Measurements from ENCODE around the gene GADD45GIP1. TPM values are rescaled to one million over a fixed set of nuclear protein-coding genes. Genes with fewer than 3 reads are reported as not detected.

GADD45GIP1 gene
- total RNA-seq = 10 to 100 TPM; 20.3 to 21.3 TPM

DNA sequence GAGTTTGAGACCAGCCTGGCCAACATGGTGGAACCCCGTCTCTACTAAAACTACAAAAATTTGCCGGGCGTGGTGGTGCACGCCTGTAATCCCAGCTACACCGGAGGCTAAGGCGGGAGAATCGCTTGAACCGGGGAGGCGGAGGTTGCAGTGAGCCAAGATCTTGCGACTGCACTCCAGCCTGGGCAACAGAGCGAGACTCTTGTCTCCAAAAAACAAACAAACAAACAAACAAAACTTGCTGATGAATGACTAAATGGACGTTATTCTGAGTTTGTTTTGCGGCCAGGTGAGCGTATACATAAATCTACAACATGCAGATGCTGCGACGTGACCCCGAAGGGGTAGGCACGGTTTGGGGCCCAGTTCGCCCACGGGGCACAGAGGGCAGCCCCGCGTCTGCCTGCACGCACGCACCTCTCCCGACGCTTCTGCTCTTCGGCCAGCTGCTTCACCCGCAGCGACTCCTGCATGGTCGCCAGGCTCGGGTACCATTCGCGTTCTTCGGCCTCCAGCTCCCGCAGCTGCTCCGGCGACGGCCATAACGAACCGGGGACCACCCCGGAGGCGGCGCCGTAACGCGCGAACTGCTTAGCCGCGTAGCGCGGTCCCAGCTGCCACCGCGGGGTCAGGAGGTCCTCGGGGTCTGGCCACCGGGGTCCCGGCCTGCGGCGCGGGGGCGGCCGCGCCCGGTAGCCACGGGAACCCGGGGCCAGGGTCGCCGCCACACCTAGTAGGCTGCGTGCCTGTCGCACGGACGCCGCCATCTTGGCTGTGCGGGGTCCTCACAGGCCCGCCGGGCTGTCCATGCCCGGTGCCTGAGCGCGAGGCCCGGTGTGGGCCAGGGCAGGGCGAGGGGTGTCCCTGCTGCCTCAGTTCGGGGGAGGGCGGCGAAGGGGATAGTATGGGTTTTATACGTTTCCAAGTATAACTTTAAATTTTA is at the start of gene GADD45GIP1:
GADD45GIP1 (minus strand) TSS at position 778 of the 943 bp plus-strand sequence; CDS start at position 767, 11 bp downstream.

DNA sequence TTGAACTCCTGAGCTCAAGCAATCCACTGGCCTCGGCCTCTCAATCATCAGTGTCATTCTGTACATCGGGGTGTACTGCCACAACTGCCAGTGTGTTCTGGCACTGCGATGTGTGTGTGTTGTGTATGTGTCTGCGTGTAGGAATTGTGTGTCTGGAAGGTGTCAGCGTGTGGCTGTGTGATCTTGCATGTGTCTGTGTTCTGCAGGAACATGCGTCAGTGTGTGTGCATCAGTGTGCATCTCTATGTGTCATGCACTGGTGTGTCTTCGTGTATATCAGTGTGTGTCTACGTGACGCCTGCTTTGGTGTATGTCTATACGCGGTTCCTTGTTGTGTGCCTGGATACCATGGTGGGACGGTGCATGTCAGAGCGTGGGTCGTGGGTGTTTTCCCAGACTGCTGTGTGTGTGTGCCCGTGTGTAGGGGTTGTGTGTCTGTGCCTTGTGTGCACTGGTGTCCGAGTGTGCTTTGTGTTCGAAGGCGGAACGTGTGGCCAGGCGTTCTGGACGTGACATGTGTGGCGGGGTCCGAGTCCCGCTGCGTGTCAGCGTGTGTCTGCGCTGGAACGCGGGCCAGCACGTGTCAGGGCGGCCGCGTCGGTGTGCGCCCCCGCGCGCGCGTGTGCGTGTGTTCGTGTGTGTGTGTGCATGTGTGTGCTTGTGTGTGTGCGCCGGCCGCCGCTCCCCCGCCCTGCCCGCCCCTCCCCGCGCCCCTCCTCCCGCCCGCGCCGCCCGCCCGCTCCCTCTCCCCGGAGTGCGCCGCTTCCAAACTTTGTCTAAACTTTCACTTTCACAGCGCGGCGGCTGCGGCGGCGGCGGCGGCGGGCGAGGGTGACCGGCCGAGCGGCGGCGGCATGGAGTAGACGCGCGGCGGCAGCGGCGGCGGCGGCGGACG is 37.9 kb upstream of the GADD45GIP1 start, which contains the start of gene NFIX:
NFIX (plus strand) TSS at position 775 of the 895 bp plus-strand sequence. CDS start 363 bp downstream, outside the sequence.

DNA sequence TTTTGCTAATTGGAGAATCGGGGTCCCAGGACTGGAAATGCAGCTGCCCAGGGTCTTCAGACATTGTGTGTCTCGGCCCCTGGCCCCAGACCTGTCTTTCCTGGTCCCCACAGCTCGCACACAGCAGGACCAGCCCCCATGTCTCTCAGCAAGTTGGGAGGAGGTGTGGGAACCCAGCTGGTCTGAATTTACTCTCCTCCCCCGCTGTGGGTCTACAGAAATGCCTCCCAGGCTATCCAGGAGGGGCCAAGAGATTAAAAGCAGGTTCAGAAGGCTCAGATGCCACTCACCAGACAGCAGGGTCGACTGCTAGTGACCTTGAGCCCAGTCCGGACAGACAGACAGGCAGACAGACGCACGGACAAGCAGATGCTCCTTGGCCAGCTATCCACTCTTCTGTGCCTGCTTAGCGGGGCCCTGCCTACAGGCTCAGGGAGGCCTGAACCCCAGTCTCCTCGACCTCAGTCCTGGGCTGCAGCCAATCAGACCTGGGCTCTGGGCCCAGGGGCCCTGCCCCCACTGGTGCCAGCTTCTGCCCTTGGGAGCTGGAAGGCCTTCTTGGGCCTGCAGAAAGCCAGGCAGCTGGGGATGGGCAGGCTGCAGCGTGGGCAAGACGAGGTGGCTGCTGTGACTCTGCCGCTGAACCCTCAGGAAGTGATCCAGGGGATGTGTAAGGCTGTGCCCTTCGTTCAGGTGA is 12.4 kb upstream of the GADD45GIP1 start, which contains the start of gene DAND5:
DAND5 (plus strand) TSS at position 285 of the 697 bp plus-strand sequence; CDS start at position 370, 85 bp downstream.

DNA sequence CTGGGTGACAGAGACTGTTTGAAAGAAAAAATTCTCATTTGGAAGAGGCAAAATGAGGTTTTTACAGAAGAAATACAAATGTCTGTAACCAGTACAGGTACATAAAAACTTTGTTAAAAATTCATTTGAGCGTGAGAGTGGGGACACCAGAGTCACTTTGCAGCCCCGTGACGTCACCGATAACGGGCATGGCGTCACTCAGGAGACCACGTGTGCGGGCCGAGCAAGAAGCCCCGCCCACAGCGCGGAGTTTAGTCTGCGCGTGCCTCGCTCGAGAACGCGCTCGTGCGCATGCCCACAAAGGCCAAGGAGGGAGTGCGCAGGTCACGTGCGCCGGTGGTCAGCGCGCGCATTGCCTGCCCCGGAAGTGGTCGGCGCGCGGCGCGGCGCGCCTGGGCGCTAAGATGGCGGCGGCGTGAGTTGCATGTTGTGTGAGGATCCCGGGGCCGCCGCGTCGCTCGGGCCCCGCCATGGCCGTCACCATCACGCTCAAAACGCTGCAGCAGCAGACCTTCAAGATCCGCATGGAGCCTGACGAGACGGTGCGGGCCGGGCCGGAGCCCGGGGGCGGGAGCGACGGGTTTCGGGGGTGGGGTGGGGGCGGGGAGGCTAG is 11.4 kb downstream of the GADD45GIP1 start, which contains the start of gene RAD23A:
RAD23A (plus strand) TSS at position 384 of the 613 bp plus-strand sequence; CDS start at position 471, 87 bp downstream.

DNA sequence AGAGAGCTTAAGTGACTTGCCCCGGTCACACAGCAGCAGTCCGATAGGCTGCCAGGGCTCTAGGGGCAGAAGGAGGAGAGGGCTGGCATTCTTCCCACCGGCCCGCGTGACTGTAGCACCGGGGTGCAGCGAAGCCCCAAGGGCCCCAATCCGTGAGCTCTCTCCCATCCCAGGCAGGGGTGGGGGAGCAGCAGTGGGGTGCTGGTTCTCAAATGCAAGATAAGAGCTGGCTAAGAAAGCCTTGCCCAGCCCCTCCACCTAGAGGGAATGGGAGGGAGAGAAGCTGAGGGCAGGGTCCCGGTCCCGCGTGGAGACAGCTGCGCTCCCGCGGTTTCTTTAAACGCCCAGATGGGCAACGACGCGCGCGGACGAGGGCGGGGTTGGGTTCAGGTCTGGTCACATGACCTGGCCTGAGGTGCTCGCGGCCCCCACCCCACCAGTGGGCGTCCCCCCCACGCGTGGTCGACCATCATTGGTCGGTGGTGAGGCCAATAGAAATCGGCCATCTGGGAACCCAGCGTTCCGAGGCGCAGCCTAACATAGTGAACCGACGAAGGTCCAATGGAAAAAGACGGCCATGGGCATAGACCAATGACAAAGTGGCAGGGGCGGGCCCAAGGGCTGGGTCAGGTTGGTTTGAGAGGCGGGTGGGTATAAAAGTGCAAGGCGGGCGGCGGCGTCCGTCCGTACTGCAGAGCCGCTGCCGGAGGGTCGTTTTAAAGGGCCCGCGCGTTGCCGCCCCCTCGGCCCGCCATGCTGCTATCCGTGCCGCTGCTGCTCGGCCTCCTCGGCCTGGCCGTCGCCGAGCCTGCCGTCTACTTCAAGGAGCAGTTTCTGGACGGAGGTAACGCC is 18.9 kb downstream of the GADD45GIP1 start, which contains the start of gene CALR:
CALR (plus strand) TSS at position 683 of the 852 bp plus-strand sequence; CDS start at position 754, 71 bp downstream.

DNA sequence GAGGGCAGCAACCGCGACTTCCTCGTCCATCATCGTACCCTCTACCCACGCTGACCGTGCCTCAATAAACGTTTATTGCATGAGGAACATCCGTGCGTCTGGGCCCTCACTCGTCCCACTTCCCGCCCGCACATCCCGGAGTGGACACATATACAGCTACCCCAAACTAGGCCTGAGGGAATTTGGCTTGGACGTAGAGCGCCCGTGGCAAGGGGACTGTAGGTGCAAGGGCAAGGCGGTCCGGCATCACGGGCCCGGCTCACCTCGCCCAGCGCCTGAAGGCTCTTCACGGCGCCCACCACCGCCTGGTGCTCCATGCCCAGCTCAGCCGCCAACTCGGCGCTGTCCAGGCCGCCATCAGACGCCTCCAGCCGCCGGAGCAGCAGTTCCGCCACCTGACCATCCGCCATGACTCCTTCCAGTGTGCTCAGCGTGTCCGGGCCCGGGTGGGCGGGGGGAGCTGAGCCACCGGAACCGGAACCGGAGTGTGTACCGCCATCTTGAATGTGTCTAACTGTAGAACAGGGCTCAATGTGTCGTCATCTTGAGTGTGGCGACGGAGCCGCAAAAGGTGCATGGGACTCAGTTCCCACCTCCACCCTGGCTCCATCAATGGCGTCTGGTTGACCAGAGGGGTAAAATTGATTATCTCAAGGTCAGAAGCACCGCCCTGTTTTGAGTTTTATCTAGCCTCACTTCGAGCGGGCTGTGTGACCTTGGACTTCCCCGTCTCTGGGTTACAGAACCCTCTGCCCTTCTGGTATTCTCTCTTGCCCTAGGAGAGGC is 23.5 kb downstream of the GADD45GIP1 start, which contains the start of gene FARSA:
FARSA (minus strand) TSS at position 425 of the 786 bp plus-strand sequence; CDS start at position 410, 15 bp downstream.

Small RNA genes within 50 kb of the gene (small RNA-seq; reads per million reads assigned to genes)
- gene MIR5695 (1.2 to 1.7 reads per million in 2 donors), gene MIR6515 (1.0 to 1.6 reads per million in 2 donors)

Other genes with a start within 250 kb of the GADD45GIP1 start
- gene TNPO2, start 233.3 kb downstream of the GADD45GIP1 start, total RNA-seq = 10 to 100 TPM; 62.6 to 71.9 TPM
- gene TRIR, start 222.5 kb downstream of the GADD45GIP1 start, total RNA-seq = 100 to 1,000 TPM; 107 to 194 TPM
- gene GET3, start 219.7 kb downstream of the GADD45GIP1 start, total RNA-seq = 100 to 1,000 TPM in 1 of 2 donors, 10 to 100 TPM in 1; 90.9 to 129 TPM
- under 1 TPM in 1 of 2 donors, not detected in 1; under 0.01 TPM for gene BEST2, start 205.4 kb downstream of the GADD45GIP1 start, total RNA-seq
- gene HOOK2, start 181.7 kb downstream of the GADD45GIP1 start, total RNA-seq = 1 to 10 TPM; 6.7 to 8.6 TPM
- gene JUNB, start 165.7 kb downstream of the GADD45GIP1 start, total RNA-seq = 10 to 100 TPM; 65.3 to 88.4 TPM
- 100 to 1,000 TPM; 148 to 258 TPM for gene PRDX2, start 155.4 kb downstream of the GADD45GIP1 start, total RNA-seq
- not detected for gene THSD8, start 155.2 kb downstream of the GADD45GIP1 start, total RNA-seq
- 10 to 100 TPM; 26.2 to 69.3 TPM for gene RNASEH2A, start 150.6 kb downstream of the GADD45GIP1 start, total RNA-seq
- gene RTBDN, start 122.6 kb downstream of the GADD45GIP1 start, total RNA-seq = not detected
- 1 to 10 TPM in 1 of 2 donors, under 1 TPM in 1; 0.33 to 2.1 TPM for gene MAST1, start 118.7 kb downstream of the GADD45GIP1 start, total RNA-seq
- 10 to 100 TPM; 28.0 to 42.3 TPM for gene DNASE2, start 75.8 kb downstream of the GADD45GIP1 start, total RNA-seq
- under 1 TPM in 1 of 2 donors, not detected in 1; under 0.01 TPM for gene KLF1, start 70.0 kb downstream of the GADD45GIP1 start, total RNA-seq
- 10 to 100 TPM; 41.0 to 59.6 TPM for gene GCDH, start 66.1 kb downstream of the GADD45GIP1 start, total RNA-seq
- gene SYCE2, start 37.9 kb downstream of the GADD45GIP1 start, total RNA-seq = under 1 TPM in 1 of 2 donors, not detected in 1; 0.69 TPM
- 100 to 1,000 TPM in 1 of 2 donors, 10 to 100 TPM in 1; 77.4 to 131 TPM for gene FARSA, start 23.5 kb downstream of the GADD45GIP1 start, total RNA-seq
- gene CALR, start 18.6 kb downstream of the GADD45GIP1 start, total RNA-seq = 1,000 to 10,000 TPM; 1,570 to 2,282 TPM
- 100 to 1,000 TPM; 146 to 147 TPM for gene RAD23A, start 11.4 kb downstream of the GADD45GIP1 start, total RNA-seq
- not detected for gene DAND5, start 12.4 kb upstream of the GADD45GIP1 start, total RNA-seq
- gene NFIX, start 38.3 kb upstream of the GADD45GIP1 start, total RNA-seq = 10 to 100 TPM; 19.6 to 27.2 TPM
- 1 to 10 TPM; 4.8 to 7.0 TPM for gene LYL1, start 145.6 kb upstream of the GADD45GIP1 start, total RNA-seq
- 10 to 100 TPM; 21.7 to 35.0 TPM for gene TRMT1, start 159.5 kb upstream of the GADD45GIP1 start, total RNA-seq
- gene NACC1, start 161.0 kb upstream of the GADD45GIP1 start, total RNA-seq = 10 to 100 TPM; 51.6 to 76.9 TPM
- gene STX10, start 193.2 kb upstream of the GADD45GIP1 start, total RNA-seq = 10 to 100 TPM; 43.7 to 68.3 TPM
- 10 to 100 TPM in 1 of 2 donors, 1 to 10 TPM in 1; 6.5 to 17.6 TPM for gene IER2, start 193.2 kb upstream of the GADD45GIP1 start, total RNA-seq

All from melanocyte of skin (primary cell).